Left renal pelvis (tissue), 4 donors: ENCODE results near the gene SPATA33. TPM values are rescaled to one million over a fixed set of nuclear protein-coding genes. Genes with fewer than 3 reads are reported as not detected.
"Not testable (repeated sequence)": the region's sequence is repeated elsewhere in the genome, so short reads cannot be mapped to it uniquely, and the experiment has no call there.

Source experiments
- DNase-seq, 4 donors: peaks; one replicate each; pipeline ENCODE4 v3.0.0-alpha.2; 2013; ENCODE audit warnings: low read depth in 4 of 4, low spot score in 3 of 4
- polyA plus RNA-seq, 4 donors: library from polyadenylated mRNA; unstranded; fragments of 120-200 nt; gene quantifications; one replicate each; pipeline ENCODE4 v1.2.1, GENCODE V29; 2013; ENCODE audit not compliant: insufficient read length in 4 of 4

Gene SPATA33
- polyA plus RNA-seq, 4 donors: 7.6 to 16.4 (median 15.2) TPM

DNA sequence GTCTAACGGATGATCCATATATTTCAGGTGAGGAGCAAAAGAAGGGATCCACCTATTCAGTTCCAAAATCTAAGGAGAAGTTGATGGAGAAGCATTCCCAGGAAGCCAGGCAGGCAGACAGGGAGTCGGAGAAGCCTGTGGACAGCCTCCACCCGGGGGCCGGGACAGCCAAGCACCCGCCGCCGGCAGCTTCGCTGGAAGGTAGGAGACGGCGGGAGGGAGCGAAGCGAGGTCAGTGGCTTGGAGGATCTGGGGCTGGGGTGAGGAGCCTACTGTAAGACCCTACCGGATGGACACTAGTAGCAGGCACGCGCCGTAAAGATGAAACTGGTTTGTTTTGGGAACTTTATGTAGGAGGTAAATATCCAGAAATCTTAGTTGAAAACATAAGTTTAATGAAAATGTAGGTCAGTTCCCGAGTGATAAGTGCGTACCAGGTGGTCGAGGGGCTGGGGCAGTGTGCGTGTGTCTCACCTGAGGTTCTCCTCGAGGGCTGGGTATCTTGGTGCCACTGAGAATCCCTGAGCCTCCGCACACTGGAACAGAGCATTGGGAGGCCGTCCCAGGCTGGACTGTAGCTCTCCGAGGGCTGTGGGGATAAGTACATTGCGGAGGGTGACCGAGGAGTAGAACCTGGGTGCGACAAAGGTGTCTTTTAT is 714 bp downstream of the SPATA33 start:
- DNase-seq: no peak

DNA sequence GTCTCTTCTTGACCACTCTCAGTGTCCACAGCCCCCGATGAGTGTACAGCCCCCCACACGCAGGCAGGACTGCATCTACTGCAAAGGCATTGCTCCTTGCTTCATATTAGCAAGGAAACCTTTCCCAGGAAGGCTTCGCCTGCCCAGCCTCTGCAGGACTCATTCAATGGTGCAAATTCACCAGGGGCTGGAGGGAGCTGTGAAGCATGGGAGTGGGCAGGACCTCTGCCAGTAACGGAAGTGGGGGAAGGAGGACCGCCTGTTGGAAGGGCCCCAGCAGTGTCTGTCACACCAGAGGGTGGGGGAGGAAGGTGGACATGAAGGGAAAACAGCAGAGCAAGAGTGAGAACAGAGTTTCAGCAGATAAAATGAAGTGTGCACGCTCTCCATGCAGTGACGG is 2.5 kb downstream of the SPATA33 start:
- no peak for DNase-seq

DNA sequence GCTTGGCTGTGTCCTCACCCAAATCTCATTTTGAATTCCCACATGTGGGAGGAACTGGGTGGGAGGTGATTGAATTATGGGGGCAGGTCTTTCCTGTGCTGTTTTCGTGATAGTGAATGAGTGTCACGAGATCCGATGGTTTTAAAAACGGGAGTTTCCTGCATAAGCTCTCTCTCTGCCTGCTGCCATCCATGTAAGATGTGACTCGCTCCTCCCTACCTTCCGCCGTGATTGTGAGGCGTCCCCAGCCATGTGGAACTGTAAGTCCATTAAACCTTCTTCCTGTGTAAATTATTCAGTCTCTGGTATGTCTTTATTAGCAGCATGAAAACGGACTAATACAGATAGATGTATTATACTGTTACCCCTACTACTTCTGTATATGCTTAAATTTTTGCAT is 3.6 kb downstream of the SPATA33 start:
- no peak for DNase-seq

- not testable (repeated sequence) for DNase-seq
Observed at GRCh38 chr16:89664238-89664637, 6.6 kb downstream of the SPATA33 start.

GRCh38 chr16:89667000-89667399 is 9.4 kb downstream of the SPATA33 start:
- DNase-seq: not testable (repeated sequence)

- DNase-seq: no peak
Observed at GRCh38 chr16:89667633-89668032, 10.0 kb downstream of the SPATA33 start.

DNA sequence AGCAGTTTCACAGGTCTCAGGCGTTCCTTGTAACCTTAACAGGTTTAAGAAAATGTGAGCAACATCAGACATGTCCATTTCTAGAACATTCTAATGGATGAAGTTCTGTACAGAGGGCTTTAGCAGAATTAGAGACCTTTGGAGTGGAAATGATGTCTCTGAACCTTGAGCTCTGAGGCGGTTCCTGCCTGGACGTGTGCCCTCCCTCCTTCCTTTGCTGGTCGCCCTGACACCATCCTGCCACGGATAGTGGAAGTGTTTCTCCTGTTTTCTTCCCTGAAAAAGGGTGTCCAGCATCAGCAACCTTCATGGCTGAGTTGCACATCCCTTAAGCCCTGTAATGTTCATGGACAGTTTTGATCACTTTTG is 11.1 kb downstream of the SPATA33 start:
- no peak for DNase-seq

DNA sequence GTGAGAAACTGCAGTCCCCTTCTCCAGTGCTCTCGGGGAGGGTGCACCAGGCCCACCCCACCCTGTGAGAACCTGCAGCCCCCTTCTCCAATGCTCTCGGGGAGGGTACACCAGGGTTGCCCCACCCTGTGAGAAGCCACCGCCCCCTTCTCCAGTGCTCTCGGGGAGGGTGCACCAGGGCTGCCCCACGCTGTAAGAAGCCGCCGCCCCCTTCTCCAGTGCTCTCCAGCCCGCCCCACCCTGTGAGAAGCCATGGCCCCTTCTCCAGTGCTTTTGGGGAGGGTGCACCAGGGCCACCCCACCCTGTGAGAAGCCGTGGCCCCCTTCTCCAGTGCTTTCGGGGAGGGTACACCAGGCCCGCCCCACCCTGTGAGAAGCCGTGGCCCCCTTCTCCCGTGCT is 12.1 kb downstream of the SPATA33 start:
- no peak for DNase-seq

DNA sequence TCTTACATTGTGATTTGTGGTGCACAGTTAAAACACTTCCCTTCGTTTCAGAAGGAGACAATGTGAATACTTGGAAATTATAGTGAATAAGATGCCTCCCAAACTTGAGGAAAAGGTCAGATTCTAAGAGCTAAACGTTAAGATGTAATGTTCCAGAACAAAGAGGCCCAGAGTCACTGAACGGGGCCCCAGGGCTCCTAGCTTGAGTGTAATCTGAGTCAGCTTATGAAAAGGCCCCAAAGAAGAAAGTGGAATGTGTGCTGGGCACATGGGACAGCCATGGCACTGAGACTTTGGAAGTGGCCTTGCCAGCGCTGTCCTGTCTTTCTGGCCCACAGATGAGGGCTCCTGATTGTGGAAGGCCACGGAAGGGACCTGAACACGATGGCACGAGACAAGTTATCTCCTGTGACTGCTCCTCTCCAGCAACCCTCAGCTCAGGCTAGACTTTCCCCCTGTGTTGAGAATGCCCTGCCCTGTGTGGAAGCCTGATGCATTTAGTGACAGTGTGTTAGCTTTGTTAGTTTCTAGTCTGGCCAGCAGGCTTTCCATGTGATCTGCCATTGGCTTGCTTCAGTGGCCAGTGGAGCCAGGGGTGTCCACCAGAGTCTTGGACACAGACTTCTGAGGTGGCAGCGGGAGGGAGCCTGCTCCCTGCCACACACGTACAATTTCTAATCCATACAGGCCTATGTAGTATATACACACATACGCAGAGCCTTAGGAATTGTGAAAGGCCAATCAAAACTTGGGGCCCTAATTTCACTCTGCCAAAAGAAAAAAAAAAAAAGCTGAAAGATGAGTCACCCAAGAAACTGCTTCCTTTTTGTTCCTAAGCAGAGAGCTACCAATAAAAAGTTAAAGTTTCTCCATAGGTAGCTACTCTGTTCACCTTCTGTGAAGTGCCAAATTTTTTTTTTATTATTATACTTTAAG is 13.1 kb downstream of the SPATA33 start:
- DNase-seq: no peak

GRCh38 chr16:89671565-89671964 is 13.9 kb downstream of the SPATA33 start:
- DNase-seq: not testable (repeated sequence)

DNA sequence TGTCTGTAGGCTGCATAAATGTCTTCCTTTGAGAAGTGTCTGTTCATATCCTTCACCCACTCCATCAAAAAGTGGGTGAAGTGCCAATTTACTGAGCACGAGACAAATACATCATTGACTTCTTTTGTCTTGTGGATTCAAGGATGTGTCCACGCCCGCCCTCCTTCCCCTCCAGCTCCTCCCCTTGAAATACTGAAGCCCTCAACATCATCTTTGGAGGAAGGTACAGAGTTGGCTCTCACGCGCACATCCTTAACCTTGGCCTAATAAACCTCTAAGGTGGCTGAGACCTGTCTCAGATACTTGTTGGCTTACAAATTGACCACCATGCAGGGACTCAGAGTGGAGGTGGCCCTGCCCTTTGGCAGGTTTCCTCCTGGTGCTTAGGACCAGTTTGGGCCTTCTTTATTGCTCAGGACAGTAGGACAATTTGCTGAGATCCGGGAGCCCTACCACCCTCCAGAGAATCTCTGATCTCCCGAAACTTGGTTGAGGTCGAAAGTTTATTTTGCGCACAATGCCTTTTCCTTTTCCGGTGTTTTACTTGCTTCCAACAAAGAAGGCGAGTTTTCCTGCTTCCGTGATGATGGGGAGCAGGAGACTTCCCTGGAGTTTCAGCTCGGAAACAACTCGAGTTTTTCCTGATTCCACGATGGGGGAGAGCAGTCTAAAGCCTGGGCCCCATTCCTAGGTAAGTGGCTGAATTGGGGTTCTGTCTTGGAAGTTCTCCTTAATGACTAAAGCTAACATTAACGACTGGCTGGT is 14.7 kb downstream of the SPATA33 start:
- no peak for DNase-seq

DNA sequence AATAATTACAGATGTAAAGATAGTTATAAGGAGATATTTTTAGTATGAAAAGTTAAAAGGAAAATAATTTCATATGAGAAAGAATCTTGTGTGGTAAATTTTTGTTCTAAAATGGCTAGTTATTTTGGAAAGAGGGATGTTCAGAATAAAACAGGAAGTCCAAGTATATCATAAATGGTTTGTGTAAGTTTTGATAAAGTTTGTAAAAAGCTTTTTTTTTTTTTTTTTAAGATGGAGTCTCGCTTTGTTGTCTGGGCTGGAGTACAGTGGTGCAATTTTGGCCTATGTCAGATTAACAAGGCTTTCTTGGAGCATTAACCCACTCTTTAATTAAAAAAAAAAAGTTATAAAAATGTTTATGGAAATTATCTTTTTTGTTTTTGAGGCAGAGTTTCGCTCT is 20.6 kb downstream of the SPATA33 start:
- DNase-seq: no peak

- no peak for DNase-seq
Observed at GRCh38 chr16:89685916-89686315, 28.3 kb downstream of the SPATA33 start.

DNA sequence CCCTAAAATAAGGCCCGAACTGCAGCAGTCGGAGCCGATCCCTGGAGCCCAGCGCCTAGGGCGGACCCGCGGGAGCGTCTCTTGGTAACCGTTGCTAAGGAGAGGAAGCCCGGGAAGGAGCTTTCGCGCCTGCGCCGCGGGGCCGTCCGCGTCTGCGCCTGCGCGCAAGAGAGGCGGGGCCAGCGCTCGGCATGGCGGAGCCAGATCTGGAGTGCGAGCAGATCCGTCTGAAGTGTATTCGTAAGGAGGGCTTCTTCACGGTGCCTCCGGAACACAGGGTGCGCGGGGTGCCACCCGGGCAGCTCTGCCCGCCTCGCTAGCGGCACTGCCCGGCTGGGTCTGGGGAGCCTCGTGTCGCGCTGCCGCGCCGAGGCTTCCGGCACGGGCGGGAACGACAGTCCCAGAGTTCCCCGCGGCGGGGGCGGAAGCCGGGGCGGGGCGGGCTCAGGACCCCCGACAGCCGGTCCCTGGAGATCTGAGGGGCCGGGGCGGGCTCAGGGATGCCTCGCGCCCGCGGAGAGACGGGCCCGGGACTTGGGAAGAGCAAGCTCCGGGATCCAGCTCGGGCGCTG is 29.0 kb downstream of the SPATA33 start, which contains the start of gene CDK10:
Gene CDK10 (plus strand): TSS at position 170 of the 572 bp plus-strand sequence. CDS start 22 bp downstream, at position 192.
- DNase-seq: peak; percentile 77 to 85 (median 78)

GRCh38 chr16:89687092-89687940 is 29.7 kb downstream of the SPATA33 start:
- no peak for DNase-seq

- no peak for DNase-seq
Observed at GRCh38 chr16:89688395-89688794, 30.8 kb downstream of the SPATA33 start.

GRCh38 chr16:89689142-89689541 is 31.5 kb downstream of the SPATA33 start:
- no peak for DNase-seq

- not testable (repeated sequence) for DNase-seq
Observed at GRCh38 chr16:89689621-89690020, 32.0 kb downstream of the SPATA33 start.

DNA sequence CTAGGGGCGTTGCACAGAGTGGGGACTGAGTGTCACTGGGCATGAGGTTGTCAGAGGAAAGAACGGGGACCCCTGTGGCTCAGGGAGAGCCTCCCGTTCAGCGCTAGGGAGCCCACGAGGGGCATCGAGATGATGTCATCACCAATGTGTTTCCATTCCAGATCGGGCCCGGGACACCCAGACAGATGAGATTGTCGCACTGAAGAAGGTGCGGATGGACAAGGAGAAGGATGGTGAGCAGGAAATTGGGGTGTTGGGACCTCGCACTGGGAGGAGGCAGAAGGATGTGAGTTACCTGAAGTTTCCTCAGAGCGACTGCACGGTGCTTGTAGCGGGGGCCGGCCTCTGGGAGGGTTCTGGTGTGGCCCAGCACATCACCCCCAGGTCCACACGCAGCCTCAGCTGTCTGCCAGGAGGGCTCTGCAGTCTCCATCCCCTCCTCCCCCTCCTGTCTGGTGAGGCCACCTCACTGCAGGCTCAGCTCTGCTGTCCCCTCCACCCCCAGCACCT is 32.8 kb downstream of the SPATA33 start:
- no peak for DNase-seq
